HG02678 (cell line): Measurements from ENCODE around the gene KRTAP5-6.

Experiments
- ATAC-seq: cut with Tn5 transposase; IDR thresholded peaks from one replicate; pipeline ENCODE4 v1.9.1; 2021; ENCODE audit warnings: mild to moderate bottlenecking, moderate library complexity; ENCODE audit not compliant: unreplicated experiment

The KRTAP5-6 gene

DNA sequence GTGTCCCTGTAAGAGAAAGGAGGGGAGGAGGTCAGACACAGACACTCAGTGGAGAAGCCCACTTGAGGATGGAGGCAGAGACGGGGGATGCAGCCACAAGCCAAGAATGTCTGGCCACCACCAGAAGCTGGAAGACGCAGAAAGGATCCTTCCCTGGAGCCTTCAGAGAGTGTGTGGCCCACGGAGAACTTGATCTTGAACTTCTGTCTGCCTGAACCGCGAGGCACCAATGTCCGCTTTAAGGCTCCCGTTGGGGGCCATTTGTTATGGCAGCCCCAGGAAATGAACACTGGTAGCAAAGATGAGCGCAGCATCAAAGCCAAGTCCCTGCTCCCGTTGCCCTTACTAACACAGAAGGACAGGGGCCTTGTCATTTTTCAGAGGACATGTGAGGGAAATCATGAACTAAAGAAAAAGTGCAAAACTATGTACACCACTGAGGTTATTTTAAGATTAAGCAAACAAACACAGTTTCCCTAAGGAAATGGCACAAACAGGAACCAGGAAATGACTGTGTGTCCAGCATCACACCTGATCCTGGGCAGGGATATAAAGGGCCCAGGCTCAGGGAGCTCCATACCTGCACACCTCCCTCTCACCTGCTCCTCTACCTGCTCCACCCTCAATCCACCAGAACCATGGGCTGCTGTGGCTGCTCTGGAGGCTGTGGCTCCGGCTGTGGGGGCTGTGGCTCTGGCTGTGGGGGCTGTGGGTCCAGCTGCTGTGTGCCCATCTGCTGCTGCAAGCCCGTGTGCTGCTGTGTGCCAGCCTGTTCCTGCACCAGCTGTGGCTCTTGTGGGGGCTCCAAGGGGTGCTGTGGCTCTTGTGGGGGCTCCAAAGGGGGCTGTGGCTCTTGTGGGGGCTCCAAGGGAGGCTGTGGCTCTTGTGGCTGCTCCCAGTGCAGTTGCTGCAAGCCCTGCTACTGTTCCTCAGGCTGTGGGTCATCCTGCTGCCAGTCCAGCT lies at the start of gene KRTAP5-6:
KRTAP5-6 (plus strand) TSS at position 588 of the 963 bp plus-strand sequence; CDS start at position 639, 51 bp downstream.
- ATAC-seq, result no peak

- ATAC-seq, result no peak
Measured at GRCh38 chr11:1647901-1648652, 48.9 kb upstream of the KRTAP5-6 start.

GRCh38 chr11:1648653-1649420 lies 48.2 kb upstream of the KRTAP5-6 start:
- ATAC-seq, result no peak

DNA sequence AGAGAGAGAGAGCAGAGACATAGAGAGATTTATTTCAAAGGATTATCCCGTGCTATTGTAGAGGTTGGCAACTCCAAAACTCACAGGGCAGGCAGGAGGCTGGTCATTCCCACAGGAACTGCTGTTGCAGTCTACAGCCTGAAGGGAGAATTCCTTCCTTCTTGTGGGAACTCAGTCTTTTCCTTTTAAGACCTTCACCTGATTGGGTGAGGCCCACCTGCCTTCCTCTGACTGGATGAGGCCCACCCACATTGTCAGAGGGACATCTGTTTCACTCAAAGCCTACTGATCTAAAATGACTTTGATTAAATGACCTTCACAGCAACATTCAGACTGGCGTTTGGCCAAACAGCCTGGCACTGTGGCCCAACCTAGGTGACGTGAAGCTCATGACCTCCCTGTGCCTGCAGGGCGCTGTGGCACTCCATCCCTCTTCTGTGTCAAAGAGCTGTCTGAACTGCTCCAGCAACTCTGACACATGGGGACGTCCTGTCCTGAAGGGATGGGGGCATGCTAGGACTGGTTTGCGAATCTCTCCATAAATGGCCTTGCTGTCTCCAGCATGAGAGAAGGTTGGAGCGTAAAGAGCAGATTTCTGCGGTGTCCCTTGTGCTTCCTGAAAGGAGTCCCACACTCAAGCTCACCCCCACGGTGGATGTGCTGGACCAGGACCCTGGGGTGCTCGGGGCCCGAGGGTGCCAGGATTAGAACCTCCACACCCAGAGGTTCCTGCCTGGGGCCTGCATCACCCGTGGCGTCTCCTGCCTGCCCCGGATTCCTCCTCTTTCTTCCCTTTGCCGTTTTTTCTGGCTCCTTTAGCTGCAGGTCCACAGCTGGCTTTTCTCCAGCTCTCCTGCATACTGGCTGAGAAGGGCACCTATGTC lies 46.7 kb upstream of the KRTAP5-6 start:
- no peak for ATAC-seq

DNA sequence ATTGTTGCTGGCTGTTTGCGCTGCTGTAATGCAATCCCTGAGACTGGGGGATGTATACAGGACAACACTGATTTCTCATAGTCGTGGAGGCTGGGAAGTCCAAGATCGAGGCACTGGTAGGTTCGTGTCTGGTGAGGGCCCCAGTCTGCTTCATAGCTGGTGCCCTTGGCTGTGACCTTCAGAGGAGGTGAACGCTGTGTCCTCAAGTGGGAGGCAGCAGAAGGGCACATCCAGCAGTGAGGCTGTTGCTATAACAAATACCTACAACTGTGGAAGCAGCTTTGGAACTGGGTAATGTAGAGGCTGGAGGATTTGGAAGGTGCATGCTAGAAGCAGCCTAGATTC lies 46.1 kb upstream of the KRTAP5-6 start:
- ATAC-seq, result no peak

- no peak for ATAC-seq
Measured at GRCh38 chr11:1651411-1651980, 45.5 kb upstream of the KRTAP5-6 start.

GRCh38 chr11:1652026-1652425 lies 45.0 kb upstream of the KRTAP5-6 start:
- ATAC-seq, result no peak

GRCh38 chr11:1652442-1652770 lies 44.6 kb upstream of the KRTAP5-6 start:
- ATAC-seq, result no peak

DNA sequence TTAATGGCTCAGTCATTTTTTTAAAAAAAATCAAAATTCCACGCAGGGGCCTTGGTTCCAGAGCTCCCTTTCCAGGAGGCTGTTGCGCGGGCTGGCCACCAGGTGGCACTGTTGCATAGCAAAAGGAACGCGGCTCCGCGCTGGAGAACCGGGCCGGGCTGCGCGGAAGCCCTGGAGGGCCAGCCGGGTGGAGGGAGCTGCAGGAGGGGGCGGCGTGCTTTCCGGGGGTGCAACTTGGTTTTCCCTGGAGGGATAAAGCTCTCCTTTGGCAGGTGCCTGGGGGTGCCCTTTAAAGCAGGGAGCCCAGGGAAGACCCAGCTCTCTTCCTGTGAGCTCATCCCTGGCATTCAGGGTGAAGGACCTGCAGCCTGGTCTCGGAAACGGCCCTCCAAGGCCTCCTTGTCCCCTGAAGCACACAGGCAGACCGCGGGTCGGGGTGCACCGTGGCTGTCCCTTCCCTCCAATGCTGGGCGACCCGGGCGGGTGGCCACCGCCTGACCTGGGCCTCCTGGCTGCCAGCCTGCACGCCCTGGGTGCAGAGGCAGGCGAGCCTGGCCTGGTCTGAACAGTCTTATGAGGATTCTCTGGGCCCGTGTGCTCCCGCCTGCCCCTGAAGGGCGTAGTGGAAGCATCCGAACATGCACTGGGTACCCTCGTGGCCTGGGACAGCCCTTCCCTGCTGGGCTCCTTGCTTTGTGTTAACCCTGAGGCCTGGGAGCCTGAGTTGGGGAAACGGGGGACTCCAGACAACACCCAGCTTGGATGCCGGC lies 44.0 kb upstream of the KRTAP5-6 start:
- ATAC-seq, result no peak

DNA sequence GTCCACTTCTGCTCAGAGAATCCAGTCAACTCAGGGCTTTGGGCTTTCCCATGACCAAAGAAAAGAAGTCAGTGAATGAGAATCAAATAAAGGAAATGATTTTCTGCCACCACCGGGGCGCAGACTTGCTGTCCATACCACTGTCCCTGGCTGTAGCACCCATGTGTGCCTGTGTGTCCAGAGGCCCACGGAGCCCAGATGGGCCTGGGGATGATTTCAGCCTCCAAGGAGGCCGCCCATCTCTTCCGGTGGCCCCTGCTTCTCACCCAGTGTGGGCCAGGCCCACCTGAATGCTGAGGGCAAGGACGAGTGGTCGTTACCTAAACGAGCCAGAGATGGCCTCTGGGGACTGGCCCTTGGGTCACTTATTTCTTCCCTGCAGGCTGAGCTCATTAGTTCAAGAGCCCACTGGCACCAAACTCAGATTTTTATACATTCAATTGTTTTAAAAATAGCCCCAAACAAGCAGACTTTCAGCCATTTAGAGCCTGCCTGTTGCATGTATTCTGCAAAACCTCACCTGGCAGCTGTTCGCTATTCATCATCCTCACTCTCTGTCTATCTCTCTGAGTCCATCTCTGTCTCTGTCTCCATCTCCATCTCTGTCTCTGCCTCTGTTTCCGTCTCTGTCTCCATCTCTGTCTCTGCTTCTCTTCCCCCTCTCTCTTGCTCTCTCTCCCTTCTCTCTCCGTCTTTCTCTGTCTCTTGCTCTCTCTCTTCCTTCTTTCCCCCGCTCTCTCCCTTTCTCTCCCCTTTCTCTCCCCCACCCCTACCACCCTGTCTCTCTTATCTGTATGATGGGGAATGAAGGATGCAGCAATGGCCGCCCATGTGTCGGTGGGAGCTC lies 43.2 kb upstream of the KRTAP5-6 start:
- no peak for ATAC-seq

DNA sequence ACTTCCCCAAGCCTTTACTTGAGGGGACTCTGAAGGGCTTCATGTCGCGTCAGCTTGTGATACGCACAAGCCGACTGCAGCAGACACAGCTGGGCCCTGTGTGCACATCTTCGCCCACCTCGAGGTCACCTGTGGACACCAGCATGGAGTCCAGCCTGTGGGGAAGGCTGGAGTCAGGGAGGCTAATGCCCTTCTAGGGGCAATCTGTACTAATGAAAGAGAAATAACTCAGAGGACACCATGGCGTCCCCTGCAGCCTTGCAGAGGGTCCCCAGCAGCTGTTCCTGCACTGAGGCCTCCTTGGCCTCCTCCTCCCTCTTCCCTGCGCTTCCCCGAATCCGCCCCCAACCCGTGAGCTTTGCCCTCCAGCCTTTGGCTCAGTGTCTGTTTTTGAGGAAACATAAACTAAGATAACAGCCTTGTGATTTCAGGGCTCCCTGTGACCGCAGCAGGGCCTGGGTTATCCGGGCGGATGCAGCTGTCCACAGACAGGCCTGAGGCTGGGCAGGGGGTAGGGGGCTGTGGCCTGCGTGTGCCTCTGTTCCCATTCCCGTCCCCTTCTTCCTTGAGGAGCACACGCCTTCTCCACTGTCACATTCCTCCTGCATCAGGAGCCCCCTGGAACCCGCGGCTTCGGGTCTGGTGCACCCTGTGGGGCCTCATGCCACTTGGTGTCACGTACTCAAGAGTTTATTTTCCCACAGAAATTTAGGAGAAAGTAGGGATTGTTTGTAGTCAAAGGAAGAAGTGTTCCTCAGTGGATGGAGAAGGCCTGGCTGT lies 42.4 kb upstream of the KRTAP5-6 start:
- no peak for ATAC-seq

- no peak for ATAC-seq
Measured at GRCh38 chr11:1655168-1656060, 41.6 kb upstream of the KRTAP5-6 start.

DNA sequence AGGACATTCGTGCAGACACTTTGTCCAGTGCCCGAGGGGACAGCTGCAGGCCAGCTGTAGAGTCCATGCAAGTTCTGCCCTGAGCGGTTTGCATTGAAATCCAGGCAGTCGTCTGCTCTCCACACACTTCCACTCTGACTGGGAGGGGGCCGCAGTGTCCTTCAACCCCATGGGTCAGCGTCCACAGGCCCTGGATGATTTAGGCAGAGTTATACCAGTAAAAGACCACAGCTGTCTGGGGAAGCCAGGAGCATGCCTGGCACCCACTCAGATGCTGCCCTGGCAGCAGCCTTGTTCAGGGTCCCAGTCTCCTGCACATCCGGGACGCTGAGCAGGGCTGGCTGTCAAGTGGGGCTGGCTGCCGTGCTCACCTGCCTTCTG lies 40.9 kb upstream of the KRTAP5-6 start:
- ATAC-seq, result no peak

DNA sequence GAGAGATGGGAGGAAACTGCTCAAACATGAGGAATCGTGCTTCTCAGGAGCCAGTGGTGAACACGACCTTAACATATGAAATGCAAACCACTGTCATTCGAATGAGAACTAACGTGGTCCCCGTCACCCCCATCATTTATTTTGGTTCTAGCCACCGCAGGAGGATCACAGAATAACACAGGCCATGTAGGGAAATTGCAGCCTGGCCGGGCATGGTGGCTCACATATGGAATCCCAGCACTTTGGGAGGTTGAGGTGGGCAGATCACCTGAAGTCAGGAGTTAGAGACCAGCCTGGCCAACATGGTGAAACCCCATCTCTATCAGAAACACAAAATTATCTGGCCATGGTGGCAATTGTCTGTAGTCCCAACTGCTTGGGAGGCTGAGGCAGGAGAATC lies 40.3 kb upstream of the KRTAP5-6 start:
- no peak for ATAC-seq

DNA sequence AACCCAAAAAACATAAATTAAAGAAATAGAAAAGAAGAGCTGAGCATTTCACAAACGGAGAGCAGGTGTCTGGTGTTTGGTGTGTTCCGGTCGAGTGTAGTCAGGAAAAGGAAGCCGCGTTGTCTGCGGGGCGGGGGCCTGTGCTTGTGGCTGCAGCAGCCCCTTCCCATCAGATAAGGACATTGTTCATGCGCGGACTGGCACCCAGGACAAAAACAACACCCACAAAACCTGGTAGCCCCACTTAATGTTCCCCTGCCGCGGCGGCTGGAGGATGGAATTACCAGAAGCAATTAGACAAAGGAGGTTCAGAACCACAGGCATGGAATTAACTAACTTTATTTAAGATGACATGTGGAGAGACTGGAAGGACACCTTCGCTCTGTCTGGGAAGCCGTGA lies 37.5 kb upstream of the KRTAP5-6 start:
- no peak for ATAC-seq

- no peak for ATAC-seq
Measured at GRCh38 chr11:1660111-1660867, 36.7 kb upstream of the KRTAP5-6 start.
